ENCODE measurements around the gene HDAC9. TPM values are rescaled to one million over a fixed set of nuclear protein-coding genes. Genes with fewer than 3 reads are reported as not detected.

The HDAC9 gene
- total RNA-seq, 1 donor from 2014 or later, result 3.6 TPM

GRCh38 chr7:18901351-18901750, 405.8 kb downstream of the HDAC9 start:
- no peak for DNase-seq (ENCODE audit: low spot score, unreplicated experiment)
- no peak for TF ChIP-seq CTCF (IDR thresholded peaks at IDR 0.05; ENCODE audit: unreplicated experiment)
- no peak overlapping the region for H3K27ac Mint-ChIP-seq
- no peaks in the 10 kb centered on the region for H3K9me3 Mint-ChIP-seq (ENCODE audit: low read depth)
- H3K36me3 Mint-ChIP-seq (ENCODE audit: insufficient read depth), result no peaks in the 10 kb centered on the region
- H3K4me1 Mint-ChIP-seq (ENCODE audit: low read depth), result peaks cover 1% of the 10 kb centered on the region
- H3K4me3 Mint-ChIP-seq (ENCODE audit: low read depth), result no peak overlapping the region
- H3K27me3 Mint-ChIP-seq, result peaks cover 4% of the 10 kb centered on the region

GRCh38 chr7:18901982-18902421, 406.5 kb downstream of the HDAC9 start:
- TF ChIP-seq CTCF (IDR thresholded peaks at IDR 0.05; ENCODE audit: unreplicated experiment), result no peak
- no peak overlapping the region for H3K27ac Mint-ChIP-seq
- no peaks in the 10 kb centered on the region for H3K9me3 Mint-ChIP-seq (ENCODE audit: low read depth)
- no peaks in the 10 kb centered on the region for H3K36me3 Mint-ChIP-seq (ENCODE audit: insufficient read depth)
- H3K27me3 Mint-ChIP-seq, result peaks cover 4% of the 10 kb centered on the region
- DNase-seq (ENCODE audit: low spot score, unreplicated experiment), result no peak
- peaks cover 8% of the 10 kb centered on the region for H3K4me1 Mint-ChIP-seq (ENCODE audit: low read depth)
- H3K4me3 Mint-ChIP-seq (ENCODE audit: low read depth), result no peak overlapping the region

DNA sequence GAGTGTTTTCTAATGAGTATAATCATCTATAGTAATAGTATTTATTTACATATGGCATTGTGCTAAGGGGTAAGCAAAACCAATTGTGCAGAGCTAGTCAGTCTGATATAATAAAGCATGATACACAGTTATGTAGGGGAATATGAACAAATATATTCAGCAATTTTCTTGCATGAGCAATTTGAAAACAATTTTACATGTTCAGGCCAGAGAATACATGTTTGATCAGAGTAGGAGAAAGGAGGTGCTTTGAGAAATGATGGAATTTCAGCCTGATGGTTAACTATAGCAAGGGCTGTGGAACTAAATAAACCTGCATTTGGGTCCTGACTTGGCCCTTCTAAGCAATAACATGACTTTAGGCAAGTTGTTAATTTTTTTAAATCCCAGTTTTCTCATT, 407.3 kb downstream of the HDAC9 start:
- Mint-ChIP-seq H3K27ac (no peak overlapping the region), H3K4me3 (ENCODE audit: low read depth) (no peak overlapping the region), H3K4me1 (ENCODE audit: low read depth) (peaks cover 8% of the 10 kb centered on the region), H3K9me3 (ENCODE audit: low read depth) (no peaks in the 10 kb centered on the region), H3K27me3 (peaks cover 4% of the 10 kb centered on the region), H3K36me3 (ENCODE audit: insufficient read depth) (no peaks in the 10 kb centered on the region)
- DNase-seq (ENCODE audit: low spot score, unreplicated experiment), result no peak
- no peak for TF ChIP-seq CTCF (IDR thresholded peaks at IDR 0.05; ENCODE audit: unreplicated experiment)

DNA sequence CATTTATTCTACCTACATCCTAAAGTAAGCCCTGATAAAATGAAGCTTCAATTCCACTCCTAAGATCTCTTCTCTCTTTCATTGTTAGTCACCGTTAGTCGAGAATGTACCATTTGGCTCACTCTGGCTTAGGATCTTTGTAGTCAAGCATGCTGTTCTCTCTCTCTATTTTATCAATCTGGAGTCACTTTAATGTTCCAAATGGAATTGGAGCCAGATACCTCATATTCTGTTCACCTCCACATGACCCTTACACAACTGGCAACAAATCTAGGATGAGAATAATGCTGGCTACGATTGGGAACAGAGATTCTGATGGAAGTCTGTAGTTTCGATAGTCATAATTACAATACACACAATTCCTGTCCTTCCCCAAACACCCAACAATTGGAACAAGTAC, 408.1 kb downstream of the HDAC9 start:
- no peak for DNase-seq (ENCODE audit: low spot score, unreplicated experiment)
- Mint-ChIP-seq H3K27ac (no peak overlapping the region), H3K4me1 (ENCODE audit: low read depth) (peaks cover 8% of the 10 kb centered on the region), H3K4me3 (ENCODE audit: low read depth) (no peak overlapping the region), H3K27me3 (peaks cover 4% of the 10 kb centered on the region), H3K36me3 (ENCODE audit: insufficient read depth) (no peaks in the 10 kb centered on the region), H3K9me3 (ENCODE audit: low read depth) (no peaks in the 10 kb centered on the region)
- no peak for TF ChIP-seq CTCF (IDR thresholded peaks at IDR 0.05; ENCODE audit: unreplicated experiment)

GRCh38 chr7:18905316-18905943, 409.9 kb downstream of the HDAC9 start:
- no peak for DNase-seq (ENCODE audit: low spot score, unreplicated experiment)
- Mint-ChIP-seq H3K9me3 (ENCODE audit: low read depth) (peaks cover 10% of the 10 kb centered on the region), H3K36me3 (ENCODE audit: insufficient read depth) (no peaks in the 10 kb centered on the region), H3K27ac (no peak overlapping the region), H3K4me1 (ENCODE audit: low read depth) (peaks cover 8% of the 10 kb centered on the region), H3K27me3 (peaks cover 4% of the 10 kb centered on the region), H3K4me3 (ENCODE audit: low read depth) (no peak overlapping the region)
- TF ChIP-seq CTCF (IDR thresholded peaks at IDR 0.05; ENCODE audit: unreplicated experiment), result no peak

Data from progenitor cell of endocrine pancreas (in vitro differentiated cells).